Activated CD8-positive, alpha-beta T cell treated with anti-CD3 and anti-CD28 coated beads for 36 hours (primary cell): ENCODE measurements around the gene TRIM14. TPM values are rescaled to one million over a fixed set of nuclear protein-coding genes. Genes with fewer than 3 reads are reported as not detected.
A peak's percentile ranks its signal among the peaks of the same experiment; 100 is the strongest.
"Not testable (repeated sequence)": the region's sequence is repeated elsewhere in the genome, so short reads cannot be mapped to it uniquely, and the experiment has no call there.

ENCODE experiments used
- ATAC-seq: fragments of 200-7000 bp; cut with Tn5 transposase; one replicate; pipeline ENCODE4 v1.10.0; 2021; ENCODE audit warnings: mild to moderate bottlenecking, moderate library complexity
- CTCF ChIA-PET: fragments of 350-600 bp; sonication (Branson Sonifier 250); formaldehyde crosslinking; loops from one replicate; lab custom pipeline; 2021; ENCODE audit warnings: antibody characterized with exemption; lab: Charles Lee
- POLR2A ChIA-PET: fragments of 350-600 bp; sonication (Branson Sonifier 250); formaldehyde crosslinking; loops from one replicate; lab custom pipeline; 2021; ENCODE audit warnings: antibody characterized with exemption; lab: Charles Lee
- DNase-seq: peaks from one replicate; pipeline ENCODE4 v3.0.0-alpha.2; 2020
- H3K27ac Mint-ChIP-seq: one replicate; pipeline ENCODE4 v1.8.0; 2021; ENCODE audit warnings: mild to moderate bottlenecking, mixed read lengths
- H3K27me3 Mint-ChIP-seq: one replicate; pipeline ENCODE4 v1.8.0; 2021; ENCODE audit warnings: mixed read lengths
- H3K36me3 Mint-ChIP-seq: one replicate; pipeline ENCODE4 v1.8.0; 2021; ENCODE audit warnings: low read depth, mixed read lengths
- H3K4me1 Mint-ChIP-seq: one replicate; pipeline ENCODE4 v1.8.0; 2021; ENCODE audit warnings: low read depth, mixed read lengths
- H3K4me3 Mint-ChIP-seq: one replicate; pipeline ENCODE4 v1.8.0; 2021; ENCODE audit warnings: mild to moderate bottlenecking, moderate library complexity, mixed read lengths
- H3K9me3 Mint-ChIP-seq: one replicate; pipeline ENCODE4 v1.8.0; 2021; ENCODE audit warnings: mixed read lengths
- CTCF ChIP-seq: fragments of 200-600 bp; IDR thresholded peaks from one replicate; pipeline ENCODE4 v1.8.0; 2022; ENCODE audit warnings: antibody characterized with exemption, mild to moderate bottlenecking
- intact Hi-C: fragments of 100-400 bp; cut with micrococcal nuclease; formaldehyde crosslinking; loops from one replicate; pipeline ENCODE4 v1.10.0; 2022
- total RNA-seq, 2 experiments: library from RNA; stranded (reverse); gene quantifications; one replicate each; pipeline ENCODE4 v1.2.3, GENCODE V29; 2021

TRIM14 gene
- total RNA-seq, 2 experiments from 2014 or later: 39.6 to 41.8 TPM

GRCh38 chr9:98124637-98125426 is 5.8 kb upstream of the TRIM14 start:
- Mint-ChIP-seq H3K4me1 (peaks cover 19% of the 10 kb centered on the region), H3K36me3 (peaks cover 10% of the 10 kb centered on the region), H3K27ac (no peak overlapping the region), H3K9me3 (no peaks in the 10 kb centered on the region), H3K4me3 (no peak overlapping the region), H3K27me3 (no peaks in the 10 kb centered on the region)
- no peak for TF ChIP-seq CTCF
- POLR2A ChIA-PET: no interaction called here
- DNase-seq: no peak
- CTCF ChIA-PET: no interaction called here
- no peak for ATAC-seq
- intact Hi-C loops: no loop called here

- intact Hi-C loops, ATAC-seq, H3K27me3 Mint-ChIP-seq, H3K4me3 Mint-ChIP-seq, DNase-seq, H3K9me3 Mint-ChIP-seq, POLR2A ChIA-PET, H3K27ac Mint-ChIP-seq: not testable (repeated sequence)
- Mint-ChIP-seq H3K4me1 (peaks cover 25% of the 10 kb centered on the region), H3K36me3 (peaks cover 10% of the 10 kb centered on the region)
- CTCF ChIA-PET: interaction anchor here (0.6 to 1.4 kb wide), 3 partner anchors 7 to 934 kb away, joined by 3 to 4 read pairs (median 3); no protein-coding TSS in a partner anchor
Observed at GRCh38 chr9:98124091-98124490, 5.1 kb upstream of the TRIM14 start.

- ChIA-PET CTCF (interaction anchor here (0.8 to 3.8 kb wide), 7 partner anchors 8 to 197 kb away, joined by 3 to 17 read pairs (median 5); partner anchors contain the start of gene TBC1D2), POLR2A (interaction anchor here (0.6 to 5.3 kb wide), 7 partner anchors 11 to 198 kb away, joined by 3 to 25 read pairs (median 3); partner anchors contain the start of gene CORO2A)
- no peak for DNase-seq
- peaks cover 16% of the 10 kb centered on the region for H3K36me3 Mint-ChIP-seq
- H3K4me3 Mint-ChIP-seq: no peak overlapping the region
- no peak for TF ChIP-seq CTCF
- H3K27ac Mint-ChIP-seq: peak overlapping the region; percentile 80
- peaks cover 36% of the 10 kb centered on the region for H3K4me1 Mint-ChIP-seq
- ATAC-seq: no peak
- intact Hi-C loops: no loop called here
- H3K9me3 Mint-ChIP-seq: no peaks in the 10 kb centered on the region
- no peaks in the 10 kb centered on the region for H3K27me3 Mint-ChIP-seq
Observed at GRCh38 chr9:98121058-98121457, 2.0 kb upstream of the TRIM14 start.

- H3K36me3 Mint-ChIP-seq: peaks cover 18% of the 10 kb centered on the region
- intact Hi-C loops: no loop called here
- H3K27ac Mint-ChIP-seq: peak overlapping the region; percentile 80
- H3K4me1 Mint-ChIP-seq: peaks cover 36% of the 10 kb centered on the region
- DNase-seq (no peak), ATAC-seq (no peak)
- no peak for TF ChIP-seq CTCF
- CTCF ChIA-PET: interaction anchor here (0.8 to 3.8 kb wide), 7 partner anchors 8 to 136 kb away, joined by 3 to 17 read pairs (median 5); partner anchors contain the start of gene TBC1D2
- H3K9me3 Mint-ChIP-seq: no peaks in the 10 kb centered on the region
- no peaks in the 10 kb centered on the region for H3K27me3 Mint-ChIP-seq
- peak overlapping the region; percentile 80 for H3K4me3 Mint-ChIP-seq
- POLR2A ChIA-PET: interaction anchor here (0.6 to 5.3 kb wide), 7 partner anchors 11 to 197 kb away, joined by 3 to 25 read pairs (median 3); partner anchors contain the start of gene CORO2A
Observed at GRCh38 chr9:98120476-98120875, 1.5 kb upstream of the TRIM14 start.

GRCh38 chr9:98117984-98118639 is 910 bp downstream of the TRIM14 start:
- peak overlapping the region; percentile 80 for H3K4me3 Mint-ChIP-seq
- POLR2A ChIA-PET: interaction anchor here (0.9 to 5.3 kb wide), 13 partner anchors 9 to 486 kb away, joined by 3 to 26 read pairs (median 6); partner anchors contain the start of genes CORO2A, TBC1D2 and TRMO

GRCh38 chr9:98117097-98117496 is 1.9 kb downstream of the TRIM14 start:
- Mint-ChIP-seq H3K36me3 (peaks cover 18% of the 10 kb centered on the region), H3K4me1 (peaks cover 43% of the 10 kb centered on the region)
- ATAC-seq, H3K4me3 Mint-ChIP-seq, H3K27ac Mint-ChIP-seq, DNase-seq, H3K9me3 Mint-ChIP-seq, H3K27me3 Mint-ChIP-seq: not testable (repeated sequence)
- CTCF ChIA-PET: interaction anchor here (2.3 to 3.0 kb wide), 5 partner anchors 8 to 147 kb away, joined by 8 to 22 read pairs (median 13); partner anchors contain the start of gene CORO2A
- POLR2A ChIA-PET: interaction anchor here (0.6 to 5.3 kb wide), 5 partner anchors 8 to 199 kb away, joined by 3 to 26 read pairs (median 7); partner anchors contain the start of gene CORO2A
- intact Hi-C loops: loop anchor here (5.0 kb wide), 1 partner anchor 75 kb away; the partner anchor contains the start of gene CORO2A

More at GRCh38 chr9:98117984-98118639, 910 bp downstream of the TRIM14 start:
- peaks cover 40% of the 10 kb centered on the region for H3K4me1 Mint-ChIP-seq
- CTCF ChIA-PET: interaction anchor here (0.6 to 3.8 kb wide), 23 partner anchors 9 to 194 kb away, joined by 3 to 22 read pairs (median 6); partner anchors contain the start of genes CORO2A and TBC1D2
- DNase-seq: peak; percentile 75
- intact Hi-C loops: loop anchor here (5.0 kb wide), 1 partner anchor 74 kb away; the partner anchor contains the start of gene CORO2A
- TF ChIP-seq CTCF: peak; percentile 76
- peak overlapping the region; percentile 94 for H3K27ac Mint-ChIP-seq
- H3K9me3 Mint-ChIP-seq: no peaks in the 10 kb centered on the region
- peak; percentile 81 for ATAC-seq
- no peaks in the 10 kb centered on the region for H3K27me3 Mint-ChIP-seq
- peaks cover 16% of the 10 kb centered on the region for H3K36me3 Mint-ChIP-seq
